Smooth muscle cell (in vitro differentiated cells): ENCODE measurements around the gene RBM34. TPM values are rescaled to one million over a fixed set of nuclear protein-coding genes. Genes with fewer than 3 reads are reported as not detected.

Source experiments
- DNase-seq: peaks from one replicate; lab custom pipeline; 2025; ENCODE audit not compliant: unreplicated experiment; lab: John Stamatoyannopoulos, UW
- H2AFZ ChIP-seq: fragments of 200-600 bp; sonication (generic); 2 replicates; pipeline ENCODE4 v1.6.0; 2016; ENCODE audit warnings: antibody characterized with exemption, low read depth, mild to moderate bottlenecking
- H3F3A ChIP-seq: fragments of 200-600 bp; sonication (generic); 2 replicates; pipeline ENCODE4 v1.6.0; 2017; ENCODE audit warnings: antibody characterized with exemption, low read depth
- H3K27ac ChIP-seq: fragments of 200-600 bp; sonication (generic); 2 replicates; pipeline ENCODE4 v1.5.1; 2016; ENCODE audit warnings: low read depth, mild to moderate bottlenecking
- H3K27me3 ChIP-seq: fragments of 200-600 bp; sonication (generic); 2 replicates; pipeline ENCODE4 v1.6.1; 2016; ENCODE audit warnings: low read depth, mild to moderate bottlenecking
- H3K36me3 ChIP-seq: fragments of 200-600 bp; sonication (generic); 2 replicates; pipeline ENCODE4 v1.5.1; 2016; ENCODE audit warnings: low read depth
- H3K4me1 ChIP-seq: fragments of 200-600 bp; sonication (generic); 2 replicates; pipeline ENCODE4 v1.5.1; 2016; ENCODE audit warnings: low read depth
- H3K4me2 ChIP-seq: fragments of 200-600 bp; sonication (generic); 2 replicates; pipeline ENCODE4 v1.6.0; 2016; ENCODE audit warnings: mild to moderate bottlenecking
- H3K4me3 ChIP-seq: fragments of 200-600 bp; sonication (generic); 2 replicates; pipeline ENCODE4 v1.5.1; 2016; ENCODE audit warnings: mild to moderate bottlenecking
- H3K79me2 ChIP-seq: fragments of 200-600 bp; sonication (generic); 2 replicates; pipeline ENCODE4 v1.6.0; 2016; ENCODE audit warnings: low read depth, mild to moderate bottlenecking
- H3K9ac ChIP-seq: fragments of 200-600 bp; sonication (generic); 2 replicates; pipeline ENCODE4 v1.6.0; 2016; ENCODE audit warnings: low read depth
- H3K9me3 ChIP-seq: fragments of 200-600 bp; sonication (generic); replicated peaks from 2 replicates; pipeline ENCODE4 v1.5.1; 2016; ENCODE audit warnings: low read depth
- H4K20me1 ChIP-seq: fragments of 200-600 bp; sonication (generic); 2 replicates; pipeline ENCODE4 v1.6.0; 2016; ENCODE audit warnings: low read depth
- WGBS: methylation state at CpG from one replicate; pipeline ENCODE4 v1.1.7; 2016; ENCODE audit warnings: low lambda C conversion rate; 5-methylcytosine and 5-hydroxymethylcytosine counted together
- polyA plus RNA-seq: library from polyadenylated mRNA; unstranded; fragments of >200 nt; fragmentation: Nextera tagmentation; extraction: Ambion mirVana; gene quantifications from 2 replicates; pipeline ENCODE4 v1.2.1, GENCODE V29; 2016
- total RNA-seq: library from RNA; depleted of rRNA; stranded (reverse); fragments of >200 nt; gene quantifications from 2 replicates; pipeline ENCODE4 v1.2.3, GENCODE V29; 2014
- TF ChIP-seq, protein P1 (sequence below): fragments of 200-600 bp; sonication (generic); IDR thresholded peaks from 2 replicates; pipeline ENCODE4 v1.5.1; 2017; ENCODE audit warnings: borderline replicate concordance, mild to moderate bottlenecking, antibody characterized with exemption; ENCODE audit not compliant: insufficient read depth, poor library complexity, severe bottlenecking

The RBM34 gene
- total and polyA plus RNA-seq, 2 experiments from 2014 or later, result 59.9 to 68.0 TPM

DNA sequence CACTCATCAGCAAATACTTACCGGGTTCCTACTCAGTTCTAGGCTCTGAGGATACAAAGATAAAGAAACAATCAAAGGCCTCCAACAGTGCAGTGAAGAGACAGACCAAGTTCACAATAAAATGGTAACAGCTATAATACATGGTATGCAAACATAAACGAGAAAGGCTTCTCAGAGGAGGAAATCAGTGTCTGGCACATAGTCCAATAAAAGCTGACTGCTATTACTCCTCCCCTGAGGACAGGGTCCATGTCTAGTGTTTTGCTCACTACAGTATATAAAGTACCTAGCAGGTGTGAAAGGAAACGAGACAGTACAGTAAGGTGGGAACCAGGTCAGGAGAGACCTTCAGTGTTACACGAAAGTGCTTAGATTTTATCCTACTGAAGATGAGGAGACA, 4.3 kb downstream of the RBM34 start:
- Histone ChIP-seq H4K20me1 (peaks cover 7% of the 10 kb centered on the region), H2AFZ (no peak overlapping the region), H3K4me2 (no peak overlapping the region), H3K36me3 (peaks cover 24% of the 10 kb centered on the region), H3K9me3 (no peaks in the 10 kb centered on the region), H3K27me3 (no peaks in the 10 kb centered on the region), H3K4me3 (no peak overlapping the region), H3K79me2 (peaks cover 31% of the 10 kb centered on the region), H3F3A (no peaks in the 10 kb centered on the region), H3K9ac (no peak overlapping the region), H3K27ac (no peak overlapping the region), H3K4me1 (peaks cover 6% of the 10 kb centered on the region)
- WGBS, result 93% methylated on average over 4 of the region's 4 CpGs
- no peak for DNase-seq
- TF ChIP-seq, protein P1, sequence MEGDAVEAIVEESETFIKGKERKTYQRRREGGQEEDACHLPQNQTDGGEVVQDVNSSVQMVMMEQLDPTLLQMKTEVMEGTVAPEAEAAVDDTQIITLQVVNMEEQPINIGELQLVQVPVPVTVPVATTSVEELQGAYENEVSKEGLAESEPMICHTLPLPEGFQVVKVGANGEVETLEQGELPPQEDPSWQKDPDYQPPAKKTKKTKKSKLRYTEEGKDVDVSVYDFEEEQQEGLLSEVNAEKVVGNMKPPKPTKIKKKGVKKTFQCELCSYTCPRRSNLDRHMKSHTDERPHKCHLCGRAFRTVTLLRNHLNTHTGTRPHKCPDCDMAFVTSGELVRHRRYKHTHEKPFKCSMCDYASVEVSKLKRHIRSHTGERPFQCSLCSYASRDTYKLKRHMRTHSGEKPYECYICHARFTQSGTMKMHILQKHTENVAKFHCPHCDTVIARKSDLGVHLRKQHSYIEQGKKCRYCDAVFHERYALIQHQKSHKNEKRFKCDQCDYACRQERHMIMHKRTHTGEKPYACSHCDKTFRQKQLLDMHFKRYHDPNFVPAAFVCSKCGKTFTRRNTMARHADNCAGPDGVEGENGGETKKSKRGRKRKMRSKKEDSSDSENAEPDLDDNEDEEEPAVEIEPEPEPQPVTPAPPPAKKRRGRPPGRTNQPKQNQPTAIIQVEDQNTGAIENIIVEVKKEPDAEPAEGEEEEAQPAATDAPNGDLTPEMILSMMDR, result no peak

GRCh38 chr1:235156265-235156664, 4.8 kb downstream of the RBM34 start:
- Histone ChIP-seq H3K27me3 (no peaks in the 10 kb centered on the region), H3F3A (no peaks in the 10 kb centered on the region), H3K27ac (no peak overlapping the region), H3K36me3 (peaks cover 24% of the 10 kb centered on the region), H3K4me1 (peaks cover 6% of the 10 kb centered on the region), H3K4me2 (no peak overlapping the region), H3K9me3 (no peaks in the 10 kb centered on the region), H3K9ac (no peak overlapping the region), H4K20me1 (peaks cover 7% of the 10 kb centered on the region), H3K4me3 (no peak overlapping the region), H3K79me2 (peaks cover 31% of the 10 kb centered on the region), H2AFZ (no peak overlapping the region)
- no peak for DNase-seq
- TF ChIP-seq, protein P1, result no peak
- WGBS, result 96% methylated on average over 3 of the region's 3 CpGs

- Histone ChIP-seq H3K4me2 (no peak overlapping the region), H3F3A (no peaks in the 10 kb centered on the region), H3K27me3 (no peaks in the 10 kb centered on the region), H4K20me1 (peaks cover 10% of the 10 kb centered on the region), H3K4me1 (no peaks in the 10 kb centered on the region), H3K79me2 (peaks cover 6% of the 10 kb centered on the region), H3K9ac (no peak overlapping the region), H3K27ac (no peak overlapping the region), H3K4me3 (no peak overlapping the region), H3K36me3 (peaks cover 24% of the 10 kb centered on the region), H3K9me3 (no peaks in the 10 kb centered on the region), H2AFZ (no peak overlapping the region)
- no peak for DNase-seq
- TF ChIP-seq, protein P1, result no peak
Observed at GRCh38 chr1:235152235-235152634, 8.8 kb downstream of the RBM34 start.

DNA sequence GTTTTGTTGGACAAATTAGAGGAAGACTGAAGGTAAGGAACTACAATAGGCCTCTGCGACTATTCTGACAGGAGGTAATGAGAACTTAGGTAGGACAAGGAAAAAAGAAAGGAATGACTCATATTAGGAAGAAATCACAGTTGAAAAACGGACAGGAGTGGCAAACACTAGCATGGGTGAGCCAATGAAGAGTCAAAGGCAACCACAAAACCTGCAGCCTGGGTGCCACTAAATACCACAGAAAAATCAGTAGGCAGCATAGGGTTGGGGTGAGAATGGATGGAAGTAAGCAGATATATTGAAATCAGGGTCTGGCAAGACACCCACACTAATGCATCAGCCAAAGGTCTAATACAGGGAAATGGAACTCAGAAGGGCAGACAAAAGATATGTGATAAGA, 10.0 kb downstream of the RBM34 start:
- Histone ChIP-seq H3K9ac (no peak overlapping the region), H3K9me3 (no peaks in the 10 kb centered on the region), H3K4me2 (no peak overlapping the region), H3K27me3 (no peaks in the 10 kb centered on the region), H3F3A (no peaks in the 10 kb centered on the region), H4K20me1 (peaks cover 10% of the 10 kb centered on the region), H3K4me1 (no peaks in the 10 kb centered on the region), H3K79me2 (peaks cover 16% of the 10 kb centered on the region), H2AFZ (no peak overlapping the region), H3K4me3 (no peak overlapping the region), H3K36me3 (peaks cover 19% of the 10 kb centered on the region), H3K27ac (no peak overlapping the region)
- no peak for DNase-seq
- TF ChIP-seq, protein P1, result no peak
- WGBS, result 96% methylated on average over 2 of the region's 2 CpGs
